Thyroid gland (tissue), 4 donors: ENCODE data around the gene PRXL2B.

ENCODE experiments used
- CTCF ChIP-seq, 6 experiments: fragments of 200-600 bp in 3 of 6; fragments of 450-650 bp in 3 of 6; sonication (generic) in 3 of 6; IDR thresholded peaks; one replicate each; pipeline ENCODE4 v1.5.1; 2016 to 2019; ENCODE audit warnings: antibody characterized with exemption in 6 of 6, mild to moderate bottlenecking in 2 of 6, inconsistent platforms in 1 of 6, moderate library complexity in 1 of 6
- POLR2A ChIP-seq, 2 donors: fragments of 450-650 bp; IDR thresholded peaks; one replicate each; pipeline ENCODE4 v1.6.1; 2017; ENCODE audit warnings: antibody characterized with exemption in 2 of 2, mild to moderate bottlenecking in 2 of 2, moderate library complexity in 1 of 2

GRCh38 chr1:2589431-2590232 lies 3.1 kb downstream of the PRXL2B start:
- no peak for TF ChIP-seq CTCF (IDR thresholded peaks at IDR 0.05)
- no peak for TF ChIP-seq POLR2A (IDR thresholded peaks at IDR 0.05)
